HG03457 (cell line): ENCODE results near the gene ERC2.

Experiments used
- ATAC-seq: cut with Tn5 transposase; IDR thresholded peaks from one replicate; pipeline ENCODE4 v1.9.1; 2021; ENCODE audit warnings: moderate number of reproducible peaks; ENCODE audit not compliant: unreplicated experiment

ERC2 gene

GRCh38 chr3:55728461-55729100, 739.7 kb downstream of the ERC2 start:
- ATAC-seq: no peak

DNA sequence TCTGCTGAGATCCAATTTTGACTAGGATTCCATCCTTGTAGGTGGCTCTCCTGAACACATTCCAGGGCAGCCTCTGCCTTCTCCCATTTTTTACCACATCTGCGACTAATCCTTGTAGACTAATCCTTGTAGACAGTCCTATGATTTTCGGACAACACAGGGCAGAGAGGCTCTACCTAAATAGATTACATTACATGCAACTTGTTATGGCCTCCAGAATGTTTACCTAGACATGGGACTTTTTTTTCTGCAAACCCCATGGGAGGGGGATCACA, 741.8 kb downstream of the ERC2 start:
- ATAC-seq: no peak

DNA sequence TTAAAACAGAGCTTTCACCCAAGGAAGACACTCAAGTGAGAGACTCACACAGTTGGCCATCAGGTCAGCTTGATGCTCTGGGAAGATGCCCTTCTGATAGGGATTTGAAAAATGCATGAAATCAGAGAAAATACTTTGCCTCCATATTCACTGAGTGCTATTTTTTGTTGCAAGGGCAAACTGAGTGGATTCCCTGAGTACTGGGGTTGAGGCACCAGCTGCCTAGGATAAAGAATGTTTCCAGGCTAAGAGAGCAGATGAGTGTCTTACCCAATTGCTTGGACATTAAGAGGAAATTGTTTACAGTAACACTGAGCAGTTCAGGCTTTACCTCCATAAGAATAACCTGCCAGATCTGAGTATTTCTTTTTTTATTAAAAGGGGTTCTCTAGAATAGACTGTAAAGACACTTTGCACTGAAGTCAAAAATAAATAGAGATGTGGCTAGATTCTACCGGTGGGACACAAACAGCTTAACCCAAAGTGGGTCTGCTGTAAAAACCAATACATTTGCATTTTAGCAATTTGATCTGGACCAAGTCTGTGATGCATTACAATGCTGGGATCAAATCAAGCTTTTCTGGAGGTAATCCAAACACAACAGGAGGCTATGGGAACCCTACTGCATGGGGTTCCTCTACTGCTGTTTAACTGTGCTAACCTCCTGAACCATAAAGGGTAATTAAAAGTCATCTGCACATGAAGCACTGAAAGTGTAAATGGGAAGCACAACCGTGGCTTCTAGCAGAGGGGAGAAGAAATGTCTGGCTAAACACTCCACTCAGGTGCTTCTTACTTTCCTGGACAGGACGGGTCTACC, 742.4 kb downstream of the ERC2 start:
- ATAC-seq: no peak

DNA sequence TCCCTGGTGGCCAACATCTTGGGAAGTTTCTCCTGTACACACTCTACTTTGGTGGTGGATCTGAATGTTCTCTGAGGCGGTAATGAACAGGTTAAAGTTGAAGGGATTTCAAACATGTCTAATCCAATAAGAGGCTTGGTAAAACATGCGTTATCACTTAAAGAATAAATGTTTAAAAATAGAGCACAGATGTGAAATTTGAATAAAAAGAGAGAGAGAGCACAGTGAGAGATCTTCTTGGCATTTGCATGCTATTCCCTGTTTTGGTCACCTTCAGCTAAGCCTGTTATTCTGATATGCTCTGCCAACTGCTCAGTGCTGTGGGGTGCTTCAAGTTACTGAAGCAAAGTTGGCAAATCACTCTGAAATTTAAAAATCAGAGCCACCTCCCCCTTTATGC, 743.4 kb downstream of the ERC2 start:
- no peak for ATAC-seq

GRCh38 chr3:55724407-55724784, 743.9 kb downstream of the ERC2 start:
- ATAC-seq: no peak

DNA sequence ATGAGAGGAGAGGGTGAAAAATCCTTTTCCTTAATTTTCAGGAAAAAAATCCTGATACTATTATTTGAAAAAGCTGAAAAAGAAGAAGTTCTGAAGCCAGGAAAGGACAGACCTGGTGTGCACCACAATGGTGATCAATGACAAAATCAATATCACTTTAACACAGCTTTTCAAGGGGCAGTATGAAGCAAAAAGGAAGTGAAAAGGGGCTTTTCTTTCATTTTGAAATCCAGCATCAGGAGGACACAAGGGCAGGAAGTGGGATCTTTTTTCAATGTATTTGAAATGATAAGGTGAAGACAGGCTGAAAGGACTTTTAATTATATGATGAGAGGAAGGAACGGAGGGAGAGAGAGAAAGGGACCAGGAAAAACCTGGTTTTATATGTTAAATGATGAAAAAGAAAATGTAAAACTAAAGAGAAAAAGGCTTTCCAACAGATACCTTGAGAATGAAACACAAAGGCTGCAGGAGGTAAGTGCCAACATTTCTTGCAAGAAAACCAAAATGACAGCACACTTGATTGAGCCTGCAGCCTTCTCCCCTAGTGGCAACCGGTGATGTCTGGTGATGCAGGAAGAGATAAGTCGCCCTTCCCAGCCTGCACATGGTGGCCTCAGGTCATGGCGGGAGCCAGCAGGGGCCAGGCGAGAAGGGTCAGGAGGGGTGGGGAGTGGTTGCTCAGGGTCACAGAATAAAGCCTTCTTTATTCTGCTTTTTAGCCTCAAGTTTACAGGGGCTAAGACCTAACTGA, 744.4 kb downstream of the ERC2 start:
- ATAC-seq: no peak

- ATAC-seq: no peak
Measured at GRCh38 chr3:55721716-55722484, 746.4 kb downstream of the ERC2 start.

GRCh38 chr3:55720614-55721013, 747.7 kb downstream of the ERC2 start:
- ATAC-seq: no peak

- ATAC-seq: no peak
Measured at GRCh38 chr3:55719508-55719907, 748.8 kb downstream of the ERC2 start.

- no peak for ATAC-seq
Measured at GRCh38 chr3:55719006-55719405, 749.3 kb downstream of the ERC2 start.

GRCh38 chr3:55718521-55718921, 749.7 kb downstream of the ERC2 start:
- no peak for ATAC-seq

GRCh38 chr3:55718074-55718473, 750.2 kb downstream of the ERC2 start:
- no peak for ATAC-seq

- no peak for ATAC-seq
Measured at GRCh38 chr3:55717481-55717880, 750.8 kb downstream of the ERC2 start.

DNA sequence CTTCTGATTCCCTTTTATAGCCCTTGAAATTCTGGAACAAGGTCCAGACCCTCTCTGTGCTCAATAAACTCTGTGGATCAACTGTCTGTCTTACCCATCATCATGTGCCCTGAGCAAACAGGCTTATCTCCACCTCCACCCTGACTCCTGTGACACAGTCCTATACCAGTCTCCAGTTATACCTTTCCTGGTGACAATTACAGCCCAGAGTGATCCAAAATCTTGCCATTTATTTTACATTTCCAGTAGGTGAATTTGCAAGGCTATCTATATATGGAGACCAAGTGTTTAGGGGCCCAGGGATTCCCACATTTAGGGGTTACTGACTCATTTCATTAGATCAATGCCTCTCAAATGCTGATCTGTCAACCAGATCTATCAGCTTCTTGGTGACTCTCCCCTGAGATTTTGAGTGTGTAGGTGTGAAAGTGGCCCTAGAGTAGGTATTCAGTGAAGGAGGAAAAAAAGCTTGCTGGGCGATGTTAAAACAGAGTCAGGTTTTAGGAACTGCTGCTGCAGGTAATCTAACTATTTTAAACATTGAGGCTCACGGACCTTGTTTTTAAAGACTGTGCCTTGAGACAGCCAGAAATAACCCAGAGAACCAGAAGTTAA, 751.5 kb downstream of the ERC2 start:
- ATAC-seq: no peak

DNA sequence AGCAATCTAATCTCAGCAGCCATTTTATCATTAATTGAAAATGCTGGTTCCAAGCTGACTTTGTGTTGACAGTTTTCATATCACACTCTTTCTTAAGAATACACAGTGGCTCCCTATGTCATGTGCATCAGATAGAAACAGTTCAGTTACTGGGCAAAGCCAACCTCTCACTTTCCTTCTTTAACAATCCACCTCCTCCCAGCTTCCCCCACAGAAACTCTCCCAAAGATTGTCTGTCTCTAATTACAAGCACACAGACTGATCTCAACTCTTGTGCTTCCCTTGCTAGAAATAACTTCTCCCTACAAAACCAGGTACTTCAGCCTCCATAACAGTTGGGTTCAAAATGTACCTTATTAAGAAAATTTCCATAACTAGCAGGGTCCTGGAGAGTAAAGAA, 752.2 kb downstream of the ERC2 start:
- no peak for ATAC-seq

DNA sequence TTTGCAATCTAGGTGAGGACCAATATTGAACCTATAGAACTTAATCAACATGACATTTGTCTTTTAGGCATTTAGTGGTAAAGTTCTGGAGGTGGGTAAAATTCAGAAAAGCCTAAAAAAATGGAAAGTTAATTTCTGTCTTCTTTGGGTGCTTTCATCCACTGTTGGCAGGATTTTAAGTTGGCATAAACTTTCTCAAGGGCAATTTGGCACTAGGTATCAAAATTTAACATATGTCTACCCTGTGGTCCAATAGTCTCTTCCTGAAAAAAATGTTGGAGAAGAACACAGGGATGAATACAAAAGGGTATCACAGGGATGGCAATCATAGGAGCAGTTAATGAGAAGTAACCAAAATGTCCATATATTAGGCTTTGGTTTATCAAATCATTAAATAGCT, 754.2 kb downstream of the ERC2 start:
- ATAC-seq: no peak

DNA sequence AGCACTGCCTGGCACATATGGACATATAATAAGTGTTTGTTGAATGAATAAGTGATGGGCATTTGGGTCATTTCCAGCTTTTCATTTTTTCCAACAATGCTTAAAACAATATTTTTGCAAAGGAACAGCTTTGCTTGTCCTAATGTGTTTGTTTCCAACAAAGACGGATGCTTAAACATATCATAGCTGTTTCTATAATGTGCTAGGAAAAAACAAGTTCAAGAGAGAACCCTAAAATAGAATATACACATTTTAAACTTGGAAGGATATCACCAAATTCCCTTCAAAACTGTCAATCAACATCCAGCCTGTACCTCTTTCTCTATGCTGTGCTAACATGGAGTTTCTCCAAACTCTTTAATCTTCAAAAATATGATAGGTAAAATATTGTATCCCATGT, 756.6 kb downstream of the ERC2 start:
- ATAC-seq: no peak

DNA sequence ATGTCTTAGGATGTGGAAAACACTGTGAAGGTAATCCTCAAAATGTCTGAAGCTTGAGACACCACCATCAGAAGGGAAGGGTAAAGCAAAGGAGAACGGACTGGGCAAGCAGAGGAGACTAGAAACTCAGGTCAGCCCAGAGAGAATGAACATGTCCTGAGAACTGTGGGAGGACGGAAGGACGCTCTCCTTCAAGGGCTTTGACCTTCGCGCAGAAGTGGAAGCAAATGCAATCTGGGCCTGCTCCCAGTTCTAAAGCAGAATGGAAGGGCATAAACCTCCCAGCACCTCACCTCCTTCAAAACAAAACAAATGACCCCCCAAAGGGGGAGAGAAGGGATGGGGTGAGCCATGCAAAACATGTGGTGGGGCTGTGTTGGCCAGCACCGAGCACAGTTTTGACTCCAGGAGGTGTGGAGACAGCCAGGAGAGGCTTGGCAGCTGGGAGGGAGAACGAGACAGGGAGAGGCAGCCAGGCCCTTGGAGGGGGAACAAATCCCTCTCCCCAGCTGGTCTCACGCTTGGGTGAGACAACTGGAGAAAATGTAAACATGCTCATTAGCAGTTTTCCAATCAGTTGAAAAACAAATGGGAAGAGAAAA, 758.8 kb downstream of the ERC2 start:
- no peak for ATAC-seq

- ATAC-seq: no peak
Measured at GRCh38 chr3:55708921-55709320, 759.3 kb downstream of the ERC2 start.

DNA sequence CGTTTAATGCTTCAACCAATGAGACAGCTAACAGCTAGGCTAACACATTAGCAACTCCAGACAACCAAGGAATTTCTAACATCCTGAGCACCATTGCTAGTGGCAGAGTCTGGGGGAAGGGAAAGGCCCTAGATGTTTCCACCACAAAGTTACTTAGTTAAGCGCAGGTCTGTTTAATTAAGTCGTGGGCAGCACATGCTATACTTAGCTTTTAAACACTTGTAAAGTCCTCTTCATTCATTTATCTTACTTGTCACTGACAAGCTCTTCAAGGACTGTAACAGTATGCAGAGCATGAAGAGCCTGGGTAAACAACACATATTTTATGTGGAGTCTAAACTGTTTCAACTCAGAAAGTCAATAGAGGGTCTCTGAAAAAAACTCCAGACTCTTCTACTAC, 760.0 kb downstream of the ERC2 start:
- ATAC-seq: no peak

DNA sequence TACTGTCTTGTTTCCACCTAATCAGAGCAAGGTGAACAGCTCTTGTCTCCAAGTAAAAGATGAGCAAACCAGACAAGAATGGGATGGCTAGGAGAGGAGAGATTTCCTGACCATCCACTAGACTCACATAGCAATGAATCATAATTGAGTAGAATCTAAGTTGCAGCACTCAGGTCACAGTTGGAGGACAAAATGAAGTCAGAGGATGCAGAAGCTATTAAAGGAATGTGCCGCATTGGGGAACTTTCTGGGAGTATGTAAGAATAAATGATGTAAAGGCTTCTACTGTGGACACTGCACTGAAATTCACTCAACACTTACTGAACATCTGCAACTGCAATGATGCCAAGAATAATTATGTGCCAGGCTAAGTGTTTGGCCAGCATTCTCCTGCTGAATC, 763.7 kb downstream of the ERC2 start:
- no peak for ATAC-seq
